ENCODE results near the gene LCOR. TPM values are rescaled to one million over a fixed set of nuclear protein-coding genes. Genes with fewer than 3 reads are reported as not detected.

Gene LCOR
- total RNA-seq, 1 experiment from 2014 or later = 23.9 TPM

DNA sequence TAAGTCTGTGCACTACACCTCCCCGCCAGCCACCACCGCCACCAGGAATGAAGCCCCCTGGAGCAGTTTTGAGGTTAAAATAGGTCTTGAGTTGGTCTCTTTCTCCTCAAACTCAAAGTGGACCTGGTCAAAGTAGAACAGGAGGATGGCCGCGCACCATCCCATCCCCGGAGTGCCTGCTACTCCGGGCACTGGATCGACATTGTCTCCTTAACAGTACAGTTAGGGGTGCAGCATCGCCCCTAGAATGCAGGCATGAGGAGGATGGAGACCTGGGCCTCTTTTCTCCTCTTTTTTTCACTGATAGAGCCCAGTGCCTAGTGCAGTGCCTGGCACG is 208.1 kb downstream of the LCOR start:
- CTCF ChIA-PET = interaction anchor here (1.0 to 3.7 kb wide), 4 partner anchors 15 to 193 kb away, joined by 3 to 21 read pairs (median 8); no protein-coding TSS in a partner anchor
- Mint-ChIP-seq H3K4me1 (peaks cover 16% of the 10 kb centered on the region), H3K36me3 (no peaks in the 10 kb centered on the region), H3K27me3 (ENCODE audit: low read depth) (peaks cover 5% of the 10 kb centered on the region), H3K9me3 (no peaks in the 10 kb centered on the region), H3K27ac (no peak overlapping the region), H3K4me3 (no peak overlapping the region)
- POLR2A ChIA-PET = no interaction called here
- DNase-seq (ENCODE audit: low spot score) (no peak), ATAC-seq (no peak)
- TF ChIP-seq NR2C2 (CRISPR knock-in tag; IDR thresholded peaks at IDR 0.05) (no peak), PRRX2 (CRISPR knock-in tag; IDR thresholded peaks at IDR 0.05) (no peak), FOXP1 (CRISPR knock-in tag; IDR thresholded peaks at IDR 0.05; ENCODE audit: borderline replicate concordance) (no peak), SP1 (CRISPR knock-in tag; conservative IDR thresholded peaks at IDR 0.05) (no peak), RELA (CRISPR knock-in tag; IDR thresholded peaks at IDR 0.05; ENCODE audit: borderline replicate concordance) (no peak), MYBL2 (CRISPR knock-in tag; IDR thresholded peaks at IDR 0.05) (no peak), TEAD4 (CRISPR knock-in tag; IDR thresholded peaks at IDR 0.05) (no peak), OVOL2 (CRISPR knock-in tag; IDR thresholded peaks at IDR 0.05; ENCODE audit: borderline replicate concordance) (no peak)
- TF ChIP-seq, protein P1, sequence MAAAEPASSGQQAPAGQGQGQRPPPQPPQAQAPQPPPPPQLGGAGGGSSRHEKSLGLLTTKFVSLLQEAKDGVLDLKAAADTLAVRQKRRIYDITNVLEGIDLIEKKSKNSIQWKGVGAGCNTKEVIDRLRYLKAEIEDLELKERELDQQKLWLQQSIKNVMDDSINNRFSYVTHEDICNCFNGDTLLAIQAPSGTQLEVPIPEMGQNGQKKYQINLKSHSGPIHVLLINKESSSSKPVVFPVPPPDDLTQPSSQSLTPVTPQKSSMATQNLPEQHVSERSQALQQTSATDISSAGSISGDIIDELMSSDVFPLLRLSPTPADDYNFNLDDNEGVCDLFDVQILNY (CRISPR knock-in tag; IDR thresholded peaks at IDR 0.05) = no peak
- TF ChIP-seq, protein P2, sequence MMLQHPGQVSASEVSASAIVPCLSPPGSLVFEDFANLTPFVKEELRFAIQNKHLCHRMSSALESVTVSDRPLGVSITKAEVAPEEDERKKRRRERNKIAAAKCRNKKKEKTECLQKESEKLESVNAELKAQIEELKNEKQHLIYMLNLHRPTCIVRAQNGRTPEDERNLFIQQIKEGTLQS (CRISPR knock-in tag; conservative IDR thresholded peaks at IDR 0.05) = no peak
- TF ChIP-seq, protein P3, sequence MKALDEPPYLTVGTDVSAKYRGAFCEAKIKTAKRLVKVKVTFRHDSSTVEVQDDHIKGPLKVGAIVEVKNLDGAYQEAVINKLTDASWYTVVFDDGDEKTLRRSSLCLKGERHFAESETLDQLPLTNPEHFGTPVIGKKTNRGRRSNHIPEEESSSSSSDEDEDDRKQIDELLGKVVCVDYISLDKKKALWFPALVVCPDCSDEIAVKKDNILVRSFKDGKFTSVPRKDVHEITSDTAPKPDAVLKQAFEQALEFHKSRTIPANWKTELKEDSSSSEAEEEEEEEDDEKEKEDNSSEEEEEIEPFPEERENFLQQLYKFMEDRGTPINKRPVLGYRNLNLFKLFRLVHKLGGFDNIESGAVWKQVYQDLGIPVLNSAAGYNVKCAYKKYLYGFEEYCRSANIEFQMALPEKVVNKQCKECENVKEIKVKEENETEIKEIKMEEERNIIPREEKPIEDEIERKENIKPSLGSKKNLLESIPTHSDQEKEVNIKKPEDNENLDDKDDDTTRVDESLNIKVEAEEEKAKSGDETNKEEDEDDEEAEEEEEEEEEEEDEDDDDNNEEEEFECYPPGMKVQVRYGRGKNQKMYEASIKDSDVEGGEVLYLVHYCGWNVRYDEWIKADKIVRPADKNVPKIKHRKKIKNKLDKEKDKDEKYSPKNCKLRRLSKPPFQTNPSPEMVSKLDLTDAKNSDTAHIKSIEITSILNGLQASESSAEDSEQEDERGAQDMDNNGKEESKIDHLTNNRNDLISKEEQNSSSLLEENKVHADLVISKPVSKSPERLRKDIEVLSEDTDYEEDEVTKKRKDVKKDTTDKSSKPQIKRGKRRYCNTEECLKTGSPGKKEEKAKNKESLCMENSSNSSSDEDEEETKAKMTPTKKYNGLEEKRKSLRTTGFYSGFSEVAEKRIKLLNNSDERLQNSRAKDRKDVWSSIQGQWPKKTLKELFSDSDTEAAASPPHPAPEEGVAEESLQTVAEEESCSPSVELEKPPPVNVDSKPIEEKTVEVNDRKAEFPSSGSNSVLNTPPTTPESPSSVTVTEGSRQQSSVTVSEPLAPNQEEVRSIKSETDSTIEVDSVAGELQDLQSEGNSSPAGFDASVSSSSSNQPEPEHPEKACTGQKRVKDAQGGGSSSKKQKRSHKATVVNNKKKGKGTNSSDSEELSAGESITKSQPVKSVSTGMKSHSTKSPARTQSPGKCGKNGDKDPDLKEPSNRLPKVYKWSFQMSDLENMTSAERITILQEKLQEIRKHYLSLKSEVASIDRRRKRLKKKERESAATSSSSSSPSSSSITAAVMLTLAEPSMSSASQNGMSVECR (CRISPR knock-in tag; IDR thresholded peaks at IDR 0.05; ENCODE audit: borderline replicate concordance) = no peak

DNA sequence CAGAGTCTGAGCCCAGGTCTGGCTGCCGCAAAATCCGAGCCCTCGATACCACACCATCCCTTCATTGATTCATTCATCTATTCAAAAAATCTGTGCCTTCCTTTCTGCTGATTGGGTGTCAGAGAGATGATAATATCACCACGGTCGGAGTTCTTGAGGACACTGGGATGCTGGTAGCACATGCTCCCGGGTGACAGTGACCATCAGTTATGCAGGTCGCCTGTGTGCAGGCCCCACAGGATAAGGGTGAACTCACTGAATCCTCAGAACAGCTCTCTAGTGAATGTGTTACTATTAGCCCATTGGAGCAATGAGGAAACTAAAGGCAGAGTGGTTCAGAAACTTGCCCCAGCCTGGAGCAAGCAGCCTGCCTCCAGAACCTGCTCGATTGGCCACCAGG is 208.6 kb downstream of the LCOR start:
- Mint-ChIP-seq H3K9me3 (no peaks in the 10 kb centered on the region), H3K36me3 (no peaks in the 10 kb centered on the region), H3K27ac (no peak overlapping the region), H3K27me3 (ENCODE audit: low read depth) (peaks cover 5% of the 10 kb centered on the region), H3K4me1 (peaks cover 16% of the 10 kb centered on the region), H3K4me3 (no peak overlapping the region)
- POLR2A ChIA-PET = no interaction called here
- ATAC-seq = no peak
- CTCF ChIA-PET = no interaction called here
- DNase-seq (ENCODE audit: low spot score) = no peak
- TF ChIP-seq, protein P4, sequence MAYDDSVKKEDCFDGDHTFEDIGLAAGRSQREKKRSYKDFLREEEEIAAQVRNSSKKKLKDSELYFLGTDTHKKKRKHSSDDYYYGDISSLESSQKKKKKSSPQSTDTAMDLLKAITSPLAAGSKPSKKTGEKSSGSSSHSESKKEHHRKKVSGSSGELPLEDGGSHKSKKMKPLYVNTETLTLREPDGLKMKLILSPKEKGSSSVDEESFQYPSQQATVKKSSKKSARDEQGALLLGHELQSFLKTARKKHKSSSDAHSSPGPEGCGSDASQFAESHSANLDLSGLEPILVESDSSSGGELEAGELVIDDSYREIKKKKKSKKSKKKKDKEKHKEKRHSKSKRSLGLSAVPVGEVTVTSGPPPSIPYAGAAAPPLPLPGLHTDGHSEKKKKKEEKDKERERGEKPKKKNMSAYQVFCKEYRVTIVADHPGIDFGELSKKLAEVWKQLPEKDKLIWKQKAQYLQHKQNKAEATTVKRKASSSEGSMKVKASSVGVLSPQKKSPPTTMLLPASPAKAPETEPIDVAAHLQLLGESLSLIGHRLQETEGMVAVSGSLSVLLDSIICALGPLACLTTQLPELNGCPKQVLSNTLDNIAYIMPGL (CRISPR knock-in tag; IDR thresholded peaks at IDR 0.05) = no peak
- TF ChIP-seq, protein P5, sequence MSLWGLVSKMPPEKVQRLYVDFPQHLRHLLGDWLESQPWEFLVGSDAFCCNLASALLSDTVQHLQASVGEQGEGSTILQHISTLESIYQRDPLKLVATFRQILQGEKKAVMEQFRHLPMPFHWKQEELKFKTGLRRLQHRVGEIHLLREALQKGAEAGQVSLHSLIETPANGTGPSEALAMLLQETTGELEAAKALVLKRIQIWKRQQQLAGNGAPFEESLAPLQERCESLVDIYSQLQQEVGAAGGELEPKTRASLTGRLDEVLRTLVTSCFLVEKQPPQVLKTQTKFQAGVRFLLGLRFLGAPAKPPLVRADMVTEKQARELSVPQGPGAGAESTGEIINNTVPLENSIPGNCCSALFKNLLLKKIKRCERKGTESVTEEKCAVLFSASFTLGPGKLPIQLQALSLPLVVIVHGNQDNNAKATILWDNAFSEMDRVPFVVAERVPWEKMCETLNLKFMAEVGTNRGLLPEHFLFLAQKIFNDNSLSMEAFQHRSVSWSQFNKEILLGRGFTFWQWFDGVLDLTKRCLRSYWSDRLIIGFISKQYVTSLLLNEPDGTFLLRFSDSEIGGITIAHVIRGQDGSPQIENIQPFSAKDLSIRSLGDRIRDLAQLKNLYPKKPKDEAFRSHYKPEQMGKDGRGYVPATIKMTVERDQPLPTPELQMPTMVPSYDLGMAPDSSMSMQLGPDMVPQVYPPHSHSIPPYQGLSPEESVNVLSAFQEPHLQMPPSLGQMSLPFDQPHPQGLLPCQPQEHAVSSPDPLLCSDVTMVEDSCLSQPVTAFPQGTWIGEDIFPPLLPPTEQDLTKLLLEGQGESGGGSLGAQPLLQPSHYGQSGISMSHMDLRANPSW (CRISPR knock-in tag; conservative IDR thresholded peaks at IDR 0.05; ENCODE audit: low read depth) = no peak
- TF ChIP-seq, protein P3 (CRISPR knock-in tag; IDR thresholded peaks at IDR 0.05; ENCODE audit: borderline replicate concordance) = no peak
- TF ChIP-seq, protein P6, sequence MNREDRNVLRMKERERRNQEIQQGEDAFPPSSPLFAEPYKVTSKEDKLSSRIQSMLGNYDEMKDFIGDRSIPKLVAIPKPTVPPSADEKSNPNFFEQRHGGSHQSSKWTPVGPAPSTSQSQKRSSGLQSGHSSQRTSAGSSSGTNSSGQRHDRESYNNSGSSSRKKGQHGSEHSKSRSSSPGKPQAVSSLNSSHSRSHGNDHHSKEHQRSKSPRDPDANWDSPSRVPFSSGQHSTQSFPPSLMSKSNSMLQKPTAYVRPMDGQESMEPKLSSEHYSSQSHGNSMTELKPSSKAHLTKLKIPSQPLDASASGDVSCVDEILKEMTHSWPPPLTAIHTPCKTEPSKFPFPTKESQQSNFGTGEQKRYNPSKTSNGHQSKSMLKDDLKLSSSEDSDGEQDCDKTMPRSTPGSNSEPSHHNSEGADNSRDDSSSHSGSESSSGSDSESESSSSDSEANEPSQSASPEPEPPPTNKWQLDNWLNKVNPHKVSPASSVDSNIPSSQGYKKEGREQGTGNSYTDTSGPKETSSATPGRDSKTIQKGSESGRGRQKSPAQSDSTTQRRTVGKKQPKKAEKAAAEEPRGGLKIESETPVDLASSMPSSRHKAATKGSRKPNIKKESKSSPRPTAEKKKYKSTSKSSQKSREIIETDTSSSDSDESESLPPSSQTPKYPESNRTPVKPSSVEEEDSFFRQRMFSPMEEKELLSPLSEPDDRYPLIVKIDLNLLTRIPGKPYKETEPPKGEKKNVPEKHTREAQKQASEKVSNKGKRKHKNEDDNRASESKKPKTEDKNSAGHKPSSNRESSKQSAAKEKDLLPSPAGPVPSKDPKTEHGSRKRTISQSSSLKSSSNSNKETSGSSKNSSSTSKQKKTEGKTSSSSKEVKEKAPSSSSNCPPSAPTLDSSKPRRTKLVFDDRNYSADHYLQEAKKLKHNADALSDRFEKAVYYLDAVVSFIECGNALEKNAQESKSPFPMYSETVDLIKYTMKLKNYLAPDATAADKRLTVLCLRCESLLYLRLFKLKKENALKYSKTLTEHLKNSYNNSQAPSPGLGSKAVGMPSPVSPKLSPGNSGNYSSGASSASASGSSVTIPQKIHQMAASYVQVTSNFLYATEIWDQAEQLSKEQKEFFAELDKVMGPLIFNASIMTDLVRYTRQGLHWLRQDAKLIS (CRISPR knock-in tag; IDR thresholded peaks at IDR 0.05; ENCODE audit: borderline replicate concordance) = no peak
- no peak for TF ChIP-seq GABPB1 (CRISPR knock-in tag; IDR thresholded peaks at IDR 0.05)
